Cardiac muscle cell (in vitro differentiated cells and primary cell): ENCODE results near the gene KCNQ1. TPM values are rescaled to one million over a fixed set of nuclear protein-coding genes. Genes with fewer than 3 reads are reported as not detected.

Experiments
- DNase-seq, 2 donors: peaks; one replicate each; pipeline versions ENCODE4 v3.0.0 to v3.0.0-alpha.2; 2010 to 2017; ENCODE audit warnings: low read depth in 1 of 2, low spot score in 1 of 2
- H3K27ac ChIP-seq: fragments of 200-600 bp; sonication (generic); 2 replicates; pipeline ENCODE4 v1.5.1; 2016
- H3K27me3 ChIP-seq: fragments of 200-600 bp; sonication (generic); 2 replicates; pipeline ENCODE4 v1.6.0; 2016; ENCODE audit warnings: control low read depth
- H3K36me3 ChIP-seq: fragments of 200-600 bp; sonication (generic); 2 replicates; pipeline ENCODE4 v1.5.1; 2016; ENCODE audit warnings: control low read depth
- H3K4me1 ChIP-seq: fragments of 200-600 bp; sonication (generic); 2 replicates; pipeline ENCODE4 v1.8.1; 2017; ENCODE audit warnings: low read depth, mild to moderate bottlenecking, mixed run types
- H3K4me3 ChIP-seq: fragments of 200-600 bp; sonication (generic); 2 replicates; pipeline ENCODE4 v1.5.1; 2016; ENCODE audit warnings: mild to moderate bottlenecking
- H3K9me3 ChIP-seq: fragments of 200-600 bp; sonication (generic); 2 replicates; pipeline ENCODE4 v1.5.1; 2017; ENCODE audit warnings: low read depth, mild to moderate bottlenecking, control low read depth
- polyA plus RNA-seq: library from polyadenylated mRNA; unstranded; fragments of >200 nt; fragmentation: Nextera tagmentation; extraction: Ambion mirVana; gene quantifications from 2 replicates; pipeline ENCODE4 v1.2.1, GENCODE V29; 2016
- total RNA-seq: library from RNA; depleted of rRNA; stranded (reverse); fragments of >200 nt; gene quantifications from 2 replicates; pipeline ENCODE4 v1.2.3, GENCODE V29; 2016
- TF ChIP-seq, protein P1 (sequence below): IDR thresholded peaks from 2 replicates; pipeline ENCODE4 v1.5.1; 2012; ENCODE audit warnings: low read depth, mild to moderate bottlenecking, low read length

KCNQ1 gene
- total and polyA plus RNA-seq, 2 experiments from 2014 or later: 13.9 to 18.6 TPM

DNA sequence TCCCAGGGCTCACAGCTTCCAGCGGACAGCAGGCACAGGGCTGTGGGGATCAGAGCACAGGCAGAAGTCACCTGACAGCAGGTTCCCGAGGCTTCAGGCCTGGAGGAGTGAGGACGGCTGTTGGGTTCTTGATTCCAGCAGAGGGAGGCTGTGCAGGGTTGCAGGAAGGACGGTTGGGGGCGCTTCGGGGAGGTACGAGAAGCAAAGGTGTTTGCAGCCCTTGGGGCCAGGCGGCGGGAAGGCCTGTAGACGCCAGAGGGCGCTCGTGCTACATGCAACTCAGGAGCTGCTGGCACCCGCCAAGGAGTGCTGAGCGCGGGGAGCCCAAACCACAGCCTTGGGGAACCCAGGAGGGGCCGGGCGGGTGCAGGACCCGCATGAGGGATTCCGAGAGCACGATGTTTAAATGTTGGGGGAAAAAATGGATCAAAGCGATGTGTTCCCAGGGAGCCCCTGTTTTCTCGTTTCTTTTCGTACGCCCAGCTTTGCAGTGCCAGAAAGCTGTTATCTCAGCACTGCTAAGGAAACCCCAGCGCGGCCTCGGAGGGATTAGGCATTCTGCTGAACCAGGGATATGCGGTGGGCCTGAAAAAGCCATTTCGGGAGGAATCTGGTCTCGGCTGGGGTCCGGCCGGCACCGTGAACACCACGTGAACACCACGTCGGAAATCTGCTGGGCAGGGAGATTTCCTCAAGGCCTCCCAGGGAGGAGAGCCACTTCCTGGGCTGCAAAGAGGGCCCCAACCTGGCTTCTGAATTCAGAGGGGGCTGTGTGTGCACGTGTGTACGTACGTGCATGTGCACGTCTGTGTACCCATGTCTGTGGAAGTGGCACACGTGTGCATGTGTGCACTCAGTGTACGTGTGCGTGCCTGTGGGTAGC is 88.1 kb downstream of the KCNQ1 start:
- no peak overlapping the region for H3K4me3 ChIP-seq
- H3K36me3 ChIP-seq: no peaks in the 10 kb centered on the region
- H3K4me1 ChIP-seq: peaks cover 13% of the 10 kb centered on the region
- H3K9me3 ChIP-seq: no peaks in the 10 kb centered on the region
- DNase-seq: peak; percentile 95 to 96
- H3K27me3 ChIP-seq: no peaks in the 10 kb centered on the region
- TF ChIP-seq, protein P1, sequence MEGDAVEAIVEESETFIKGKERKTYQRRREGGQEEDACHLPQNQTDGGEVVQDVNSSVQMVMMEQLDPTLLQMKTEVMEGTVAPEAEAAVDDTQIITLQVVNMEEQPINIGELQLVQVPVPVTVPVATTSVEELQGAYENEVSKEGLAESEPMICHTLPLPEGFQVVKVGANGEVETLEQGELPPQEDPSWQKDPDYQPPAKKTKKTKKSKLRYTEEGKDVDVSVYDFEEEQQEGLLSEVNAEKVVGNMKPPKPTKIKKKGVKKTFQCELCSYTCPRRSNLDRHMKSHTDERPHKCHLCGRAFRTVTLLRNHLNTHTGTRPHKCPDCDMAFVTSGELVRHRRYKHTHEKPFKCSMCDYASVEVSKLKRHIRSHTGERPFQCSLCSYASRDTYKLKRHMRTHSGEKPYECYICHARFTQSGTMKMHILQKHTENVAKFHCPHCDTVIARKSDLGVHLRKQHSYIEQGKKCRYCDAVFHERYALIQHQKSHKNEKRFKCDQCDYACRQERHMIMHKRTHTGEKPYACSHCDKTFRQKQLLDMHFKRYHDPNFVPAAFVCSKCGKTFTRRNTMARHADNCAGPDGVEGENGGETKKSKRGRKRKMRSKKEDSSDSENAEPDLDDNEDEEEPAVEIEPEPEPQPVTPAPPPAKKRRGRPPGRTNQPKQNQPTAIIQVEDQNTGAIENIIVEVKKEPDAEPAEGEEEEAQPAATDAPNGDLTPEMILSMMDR: peak; percentile 98
- peak overlapping the region; percentile 76 for H3K27ac ChIP-seq

DNA sequence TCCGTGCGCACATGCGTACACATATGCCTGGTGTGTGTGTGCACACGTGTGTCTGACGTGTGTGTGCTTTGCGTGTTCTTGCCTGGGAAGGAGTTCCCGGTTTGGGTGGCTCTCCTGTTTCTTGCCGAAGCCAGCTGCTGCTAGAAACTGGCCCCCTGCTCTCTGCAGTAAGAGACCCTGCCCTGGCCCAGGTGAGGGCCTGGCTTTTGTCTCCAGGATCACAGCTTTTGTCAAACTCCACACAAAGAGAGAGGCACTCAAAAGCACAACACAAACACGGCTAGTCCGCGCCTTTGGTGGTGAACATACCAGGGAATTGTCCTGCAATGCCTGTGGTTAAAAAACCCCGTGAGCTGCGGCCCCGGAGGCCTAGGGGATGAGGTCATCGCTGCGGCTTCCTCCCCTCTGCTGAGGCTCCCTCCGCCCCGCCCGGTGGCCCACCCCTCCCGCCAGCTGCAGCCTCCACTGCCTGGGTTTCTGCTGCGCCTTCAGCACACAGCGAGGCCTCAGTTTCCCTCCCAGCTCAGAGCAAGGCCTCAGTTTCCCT is 88.9 kb downstream of the KCNQ1 start:
- TF ChIP-seq, protein P1: no peak
- Histone ChIP-seq H3K27me3 (no peaks in the 10 kb centered on the region), H3K4me3 (no peak overlapping the region), H3K27ac (peak overlapping the region; percentile 76), H3K9me3 (no peaks in the 10 kb centered on the region), H3K36me3 (no peaks in the 10 kb centered on the region), H3K4me1 (peaks cover 13% of the 10 kb centered on the region)
- peak; percentile 75 to 96 for DNase-seq

DNA sequence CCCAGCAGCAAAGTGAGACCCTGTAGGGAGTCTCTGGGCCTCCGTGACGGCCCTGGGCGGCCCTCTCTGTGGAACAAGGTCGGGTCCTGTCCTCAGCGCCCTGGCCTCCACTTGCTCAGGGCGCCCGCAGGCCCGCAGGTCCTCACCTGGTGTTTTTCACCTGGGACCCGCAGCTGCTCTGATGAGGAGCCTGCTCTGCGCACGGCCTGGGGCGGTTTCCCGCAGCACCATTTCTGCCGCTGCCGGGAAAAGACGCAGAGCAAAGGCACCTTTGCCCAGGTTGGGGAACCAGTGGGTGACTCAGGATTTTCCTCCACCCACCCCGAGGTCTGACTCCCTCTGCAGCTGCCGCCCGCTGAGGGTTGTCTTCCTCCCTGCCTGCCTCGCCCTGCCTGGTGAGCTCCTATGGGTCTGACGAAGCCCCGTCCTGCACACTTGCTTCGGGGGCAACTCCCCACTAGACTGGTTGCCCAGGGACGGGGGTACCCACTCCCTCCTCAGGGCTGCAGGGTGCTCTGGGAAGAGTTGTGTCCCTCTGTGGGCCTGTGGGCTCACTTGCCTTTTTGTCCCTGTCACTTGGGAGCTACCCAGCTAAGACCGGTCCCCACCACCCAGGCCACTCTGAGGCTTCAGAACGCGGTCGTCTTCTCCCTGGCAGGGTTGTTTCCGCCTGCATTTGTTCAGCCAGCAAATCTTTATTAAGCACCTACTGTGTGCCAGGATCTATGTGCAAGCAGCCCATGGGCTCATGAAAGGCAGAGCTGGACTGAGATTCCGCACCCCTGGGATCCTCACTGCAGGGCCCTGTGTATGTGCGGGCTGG is 89.5 kb downstream of the KCNQ1 start:
- H3K4me1 ChIP-seq: peaks cover 13% of the 10 kb centered on the region
- TF ChIP-seq, protein P1: no peak
- no peak for DNase-seq
- H3K36me3 ChIP-seq: no peaks in the 10 kb centered on the region
- peak overlapping the region; percentile 76 for H3K27ac ChIP-seq
- H3K4me3 ChIP-seq: no peak overlapping the region
- H3K9me3 ChIP-seq: no peaks in the 10 kb centered on the region
- no peaks in the 10 kb centered on the region for H3K27me3 ChIP-seq

DNA sequence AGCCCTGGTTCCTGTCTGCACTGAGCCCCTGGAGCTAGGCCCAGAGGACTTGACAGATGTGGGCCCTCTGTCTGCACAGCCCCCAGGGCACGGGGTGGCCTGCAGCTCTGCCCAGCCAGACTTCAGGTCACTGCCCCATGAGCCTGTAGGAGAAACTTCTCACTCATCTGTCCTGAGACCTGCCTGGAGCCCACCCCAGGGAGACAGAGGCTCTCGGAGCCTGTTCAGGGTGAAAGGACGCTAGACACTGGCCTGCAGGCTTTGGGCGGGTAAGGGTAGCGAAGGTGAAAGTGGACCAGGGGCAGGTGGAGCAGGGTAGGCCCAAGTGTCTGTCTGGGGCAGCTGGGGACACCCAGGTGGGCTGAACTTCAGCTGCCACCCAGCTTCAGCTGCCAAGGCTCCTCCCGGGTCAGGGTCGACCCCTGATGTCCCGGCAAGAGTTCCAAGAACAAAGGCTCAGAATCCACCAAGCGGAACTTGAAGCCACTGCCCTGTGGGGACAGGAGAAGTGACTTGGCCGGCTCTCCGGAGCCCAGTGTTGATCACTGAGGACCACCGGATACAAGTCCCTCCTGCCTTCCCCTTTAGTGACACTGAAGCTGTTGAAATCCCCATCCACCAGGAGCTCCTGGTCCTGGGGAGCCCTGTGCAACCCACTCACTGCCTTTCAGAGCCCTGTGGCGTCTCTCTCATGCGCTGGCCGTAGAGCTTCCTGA is 90.3 kb downstream of the KCNQ1 start:
- TF ChIP-seq, protein P1: no peak
- DNase-seq: no peak
- Histone ChIP-seq H3K36me3 (no peaks in the 10 kb centered on the region), H3K27ac (no peak overlapping the region), H3K27me3 (no peaks in the 10 kb centered on the region), H3K9me3 (no peaks in the 10 kb centered on the region), H3K4me1 (peaks cover 13% of the 10 kb centered on the region), H3K4me3 (no peak overlapping the region)
